GM18508 (cell line): Measurements from ENCODE around the gene RAB9B.

Source experiments
- ATAC-seq: cut with Tn5 transposase; IDR thresholded peaks from one replicate; pipeline ENCODE4 v1.9.1; 2021; ENCODE audit warnings: moderate number of reproducible peaks; ENCODE audit not compliant: insufficient read depth, unreplicated experiment

Gene RAB9B

GRCh38 chrX:103773445-103773844 is 58.6 kb downstream of the RAB9B start:
- no peak for ATAC-seq
